ENCODE measurements around the gene DQX1. TPM values are rescaled to one million over a fixed set of nuclear protein-coding genes. Genes with fewer than 3 reads are reported as not detected.

Gene DQX1
- total and polyA plus RNA-seq, 9 of the 15 experiments (the other 6 are each of a cell fraction or from before 2014, with no cell fraction given) = 0.04 to 0.38 (median 0.18) TPM; not detected in 1

DNA sequence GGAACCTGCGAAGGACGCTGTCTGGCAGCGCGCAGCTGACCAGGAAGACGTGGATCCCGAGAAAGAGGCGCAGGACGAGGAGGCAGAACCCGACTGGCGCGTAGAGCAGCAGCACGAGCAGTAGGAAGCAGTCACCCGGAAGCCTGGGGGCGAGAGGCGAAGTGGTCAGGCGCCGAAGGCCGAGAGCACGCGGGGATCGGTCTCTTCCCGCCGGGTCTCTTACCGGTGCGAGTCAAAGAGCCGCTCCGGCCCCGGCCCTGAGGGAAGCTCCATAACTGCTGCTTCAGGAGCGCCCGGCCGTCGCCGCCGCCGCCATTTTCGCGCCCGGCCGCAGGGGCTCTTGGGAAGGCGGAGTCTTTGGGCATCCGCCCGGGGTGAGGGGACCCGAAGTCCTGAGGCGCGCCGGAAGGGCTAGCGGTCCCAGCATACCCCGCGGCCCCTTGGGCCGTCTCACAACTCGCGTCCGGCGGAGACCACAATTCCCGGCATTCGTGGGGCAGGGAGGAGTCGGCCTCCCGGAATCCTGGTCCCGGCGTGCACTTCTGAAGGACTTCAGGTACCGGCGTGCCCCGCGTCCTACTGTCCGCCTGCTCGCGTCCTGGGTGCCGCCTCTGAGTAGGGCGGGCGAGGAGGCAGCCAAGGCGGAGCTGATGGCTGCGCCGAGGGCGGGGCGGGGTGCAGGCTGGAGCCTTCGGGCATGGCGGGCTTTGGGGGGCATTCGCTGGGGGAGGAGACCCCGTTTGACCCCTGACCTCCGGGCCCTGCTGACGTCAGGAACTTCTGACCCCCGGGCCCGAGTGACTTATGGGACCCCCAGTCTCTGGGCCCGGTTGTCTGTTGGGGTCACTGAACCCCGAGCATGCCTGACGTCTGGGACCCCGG, 3.6 kb upstream of the DQX1 start, which contains the start of the genes AUP1 and HTRA2 (continued):
- TF ChIP-seq ZC3H11A (IDR thresholded peaks at IDR 0.05; ENCODE audit: low read depth, low read length) (no peak), ZNF76 (CRISPR knock-in tag; IDR thresholded peaks at IDR 0.05; ENCODE audit: borderline replicate concordance) (no peak; the same call in 1 of the 2 replicates), KDM2B (CRISPR knock-in tag; IDR thresholded peaks at IDR 0.05) (no peak), PCBP2 (IDR thresholded peaks at IDR 0.05; ENCODE audit: low read depth, low read length, poor library complexity, severe bottlenecking) (no peak), TBL1XR1 (IDR thresholded peaks at IDR 0.05; ENCODE audit: low read length in 2 of 2) (peak in 1 of 2 experiments; percentile 31; a peak in 1 of 4 replicates), BMI1 (IDR thresholded peaks at IDR 0.05; ENCODE audit: low read length) (no peak), SRSF3 (IDR thresholded peaks at IDR 0.05; ENCODE audit: insufficient read depth, low read length) (no peak), ARNT (IDR thresholded peaks at IDR 0.05) (no peak; a peak in 1 of 4 replicates), MCM5 (IDR thresholded peaks at IDR 0.05; ENCODE audit: low read depth) (no peak), ZNF316 (IDR thresholded peaks at IDR 0.05) (peak; percentile 24), EP300 (IDR thresholded peaks at IDR 0.05; ENCODE audit: low read length) (0 out of 2 replicates have a peak, but pooled peaks have one; percentile 15), MAFF (IDR thresholded peaks at IDR 0.05; ENCODE audit: low read length) (no peak), LARP7 (IDR thresholded peaks at IDR 0.05) (0 out of 2 replicates have a peak, but pooled peaks have one; percentile 9)
- TF ChIP-seq, protein P1, sequence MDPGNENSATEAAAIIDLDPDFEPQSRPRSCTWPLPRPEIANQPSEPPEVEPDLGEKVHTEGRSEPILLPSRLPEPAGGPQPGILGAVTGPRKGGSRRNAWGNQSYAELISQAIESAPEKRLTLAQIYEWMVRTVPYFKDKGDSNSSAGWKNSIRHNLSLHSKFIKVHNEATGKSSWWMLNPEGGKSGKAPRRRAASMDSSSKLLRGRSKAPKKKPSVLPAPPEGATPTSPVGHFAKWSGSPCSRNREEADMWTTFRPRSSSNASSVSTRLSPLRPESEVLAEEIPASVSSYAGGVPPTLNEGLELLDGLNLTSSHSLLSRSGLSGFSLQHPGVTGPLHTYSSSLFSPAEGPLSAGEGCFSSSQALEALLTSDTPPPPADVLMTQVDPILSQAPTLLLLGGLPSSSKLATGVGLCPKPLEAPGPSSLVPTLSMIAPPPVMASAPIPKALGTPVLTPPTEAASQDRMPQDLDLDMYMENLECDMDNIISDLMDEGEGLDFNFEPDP (CRISPR knock-in tag; IDR thresholded peaks at IDR 0.05) = no peak
- TF ChIP-seq, protein P2, sequence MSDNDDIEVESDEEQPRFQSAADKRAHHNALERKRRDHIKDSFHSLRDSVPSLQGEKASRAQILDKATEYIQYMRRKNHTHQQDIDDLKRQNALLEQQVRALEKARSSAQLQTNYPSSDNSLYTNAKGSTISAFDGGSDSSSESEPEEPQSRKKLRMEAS (CRISPR knock-in tag; IDR thresholded peaks at IDR 0.05) = peak; percentile 38
- TF ChIP-seq, protein P3, sequence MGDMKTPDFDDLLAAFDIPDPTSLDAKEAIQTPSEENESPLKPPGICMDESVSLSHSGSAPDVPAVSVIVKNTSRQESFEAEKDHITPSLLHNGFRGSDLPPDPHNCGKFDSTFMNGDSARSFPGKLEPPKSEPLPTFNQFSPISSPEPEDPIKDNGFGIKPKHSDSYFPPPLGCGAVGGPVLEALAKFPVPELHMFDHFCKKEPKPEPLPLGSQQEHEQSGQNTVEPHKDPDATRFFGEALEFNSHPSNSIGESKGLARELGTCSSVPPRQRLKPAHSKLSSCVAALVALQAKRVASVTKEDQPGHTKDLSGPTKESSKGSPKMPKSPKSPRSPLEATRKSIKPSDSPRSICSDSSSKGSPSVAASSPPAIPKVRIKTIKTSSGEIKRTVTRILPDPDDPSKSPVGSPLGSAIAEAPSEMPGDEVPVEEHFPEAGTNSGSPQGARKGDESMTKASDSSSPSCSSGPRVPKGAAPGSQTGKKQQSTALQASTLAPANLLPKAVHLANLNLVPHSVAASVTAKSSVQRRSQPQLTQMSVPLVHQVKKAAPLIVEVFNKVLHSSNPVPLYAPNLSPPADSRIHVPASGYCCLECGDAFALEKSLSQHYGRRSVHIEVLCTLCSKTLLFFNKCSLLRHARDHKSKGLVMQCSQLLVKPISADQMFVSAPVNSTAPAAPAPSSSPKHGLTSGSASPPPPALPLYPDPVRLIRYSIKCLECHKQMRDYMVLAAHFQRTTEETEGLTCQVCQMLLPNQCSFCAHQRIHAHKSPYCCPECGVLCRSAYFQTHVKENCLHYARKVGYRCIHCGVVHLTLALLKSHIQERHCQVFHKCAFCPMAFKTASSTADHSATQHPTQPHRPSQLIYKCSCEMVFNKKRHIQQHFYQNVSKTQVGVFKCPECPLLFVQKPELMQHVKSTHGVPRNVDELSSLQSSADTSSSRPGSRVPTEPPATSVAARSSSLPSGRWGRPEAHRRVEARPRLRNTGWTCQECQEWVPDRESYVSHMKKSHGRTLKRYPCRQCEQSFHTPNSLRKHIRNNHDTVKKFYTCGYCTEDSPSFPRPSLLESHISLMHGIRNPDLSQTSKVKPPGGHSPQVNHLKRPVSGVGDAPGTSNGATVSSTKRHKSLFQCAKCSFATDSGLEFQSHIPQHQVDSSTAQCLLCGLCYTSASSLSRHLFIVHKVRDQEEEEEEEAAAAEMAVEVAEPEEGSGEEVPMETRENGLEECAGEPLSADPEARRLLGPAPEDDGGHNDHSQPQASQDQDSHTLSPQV (IDR thresholded peaks at IDR 0.05) = peak; percentile 47
- TF ChIP-seq, protein P4, sequence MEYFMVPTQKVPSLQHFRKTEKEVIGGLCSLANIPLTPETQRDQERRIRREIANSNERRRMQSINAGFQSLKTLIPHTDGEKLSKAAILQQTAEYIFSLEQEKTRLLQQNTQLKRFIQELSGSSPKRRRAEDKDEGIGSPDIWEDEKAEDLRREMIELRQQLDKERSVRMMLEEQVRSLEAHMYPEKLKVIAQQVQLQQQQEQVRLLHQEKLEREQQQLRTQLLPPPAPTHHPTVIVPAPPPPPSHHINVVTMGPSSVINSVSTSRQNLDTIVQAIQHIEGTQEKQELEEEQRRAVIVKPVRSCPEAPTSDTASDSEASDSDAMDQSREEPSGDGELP (CRISPR knock-in tag; IDR thresholded peaks at IDR 0.05; ENCODE audit: borderline replicate concordance) = peak; percentile 64; the same call in 1 of the 2 replicates
- TF ChIP-seq, protein P5, sequence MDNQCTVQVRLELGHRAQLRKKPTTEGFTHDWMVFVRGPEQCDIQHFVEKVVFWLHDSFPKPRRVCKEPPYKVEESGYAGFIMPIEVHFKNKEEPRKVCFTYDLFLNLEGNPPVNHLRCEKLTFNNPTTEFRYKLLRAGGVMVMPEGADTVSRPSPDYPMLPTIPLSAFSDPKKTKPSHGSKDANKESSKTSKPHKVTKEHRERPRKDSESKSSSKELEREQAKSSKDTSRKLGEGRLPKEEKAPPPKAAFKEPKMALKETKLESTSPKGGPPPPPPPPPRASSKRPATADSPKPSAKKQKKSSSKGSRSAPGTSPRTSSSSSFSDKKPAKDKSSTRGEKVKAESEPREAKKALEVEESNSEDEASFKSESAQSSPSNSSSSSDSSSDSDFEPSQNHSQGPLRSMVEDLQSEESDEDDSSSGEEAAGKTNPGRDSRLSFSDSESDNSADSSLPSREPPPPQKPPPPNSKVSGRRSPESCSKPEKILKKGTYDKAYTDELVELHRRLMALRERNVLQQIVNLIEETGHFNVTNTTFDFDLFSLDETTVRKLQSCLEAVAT (IDR thresholded peaks at IDR 0.05) = peak; percentile 35 to 47; a peak in 1 of 4 replicates

Data from K562 (cell line).